Brain pericyte (primary cell): ENCODE data around the gene ATP8B1.
"Not testable (repeated sequence)": the region's sequence is repeated elsewhere in the genome, so short reads cannot be mapped to it uniquely, and the experiment has no call there.

Experiments
- DNase-seq: peaks from one replicate; pipeline ENCODE4 v3.0.0-alpha.2; 2012; ENCODE audit warnings: low read depth, low spot score

Gene ATP8B1

DNA sequence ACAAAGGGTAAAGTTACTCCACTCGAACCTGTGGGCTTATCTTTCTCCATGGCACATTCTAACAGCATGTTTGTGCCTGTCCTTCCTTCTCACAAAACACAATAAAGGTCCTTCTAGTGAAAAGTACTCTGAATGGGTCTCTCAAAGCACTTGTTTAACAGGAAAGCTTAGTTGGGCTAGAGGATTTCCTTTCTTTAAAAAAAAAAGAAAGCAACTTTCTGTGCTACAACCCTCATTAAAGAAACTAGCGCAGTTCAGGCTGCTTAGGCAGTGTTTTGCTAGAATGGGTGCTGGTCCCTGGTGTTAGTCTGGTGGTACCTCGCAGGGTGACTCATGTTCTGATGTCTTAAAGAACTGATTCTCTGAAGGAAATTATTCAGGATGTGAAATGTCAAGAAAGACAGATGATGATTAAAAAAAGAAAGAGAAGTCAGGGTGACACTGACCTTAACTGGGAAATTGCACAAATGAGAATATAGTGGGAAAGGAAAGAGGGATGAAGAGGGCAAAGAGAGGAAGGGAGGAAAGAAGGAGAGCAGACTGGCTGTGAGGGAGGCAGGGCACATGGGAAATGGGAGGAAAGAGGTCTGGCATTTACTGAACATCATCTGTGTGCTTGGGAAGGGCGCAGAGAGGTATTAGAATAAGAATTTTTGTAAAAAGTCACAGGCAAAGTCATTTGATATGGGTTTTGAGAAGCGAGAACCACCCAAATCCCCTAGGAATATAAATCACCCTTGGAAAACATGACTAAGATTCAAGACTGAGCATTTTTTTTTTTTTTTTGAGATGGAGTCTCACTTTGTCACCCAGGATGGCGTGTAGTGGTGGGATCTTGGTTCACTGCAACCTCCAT, 74.9 kb downstream of the ATP8B1 start:
- no peak for DNase-seq

DNA sequence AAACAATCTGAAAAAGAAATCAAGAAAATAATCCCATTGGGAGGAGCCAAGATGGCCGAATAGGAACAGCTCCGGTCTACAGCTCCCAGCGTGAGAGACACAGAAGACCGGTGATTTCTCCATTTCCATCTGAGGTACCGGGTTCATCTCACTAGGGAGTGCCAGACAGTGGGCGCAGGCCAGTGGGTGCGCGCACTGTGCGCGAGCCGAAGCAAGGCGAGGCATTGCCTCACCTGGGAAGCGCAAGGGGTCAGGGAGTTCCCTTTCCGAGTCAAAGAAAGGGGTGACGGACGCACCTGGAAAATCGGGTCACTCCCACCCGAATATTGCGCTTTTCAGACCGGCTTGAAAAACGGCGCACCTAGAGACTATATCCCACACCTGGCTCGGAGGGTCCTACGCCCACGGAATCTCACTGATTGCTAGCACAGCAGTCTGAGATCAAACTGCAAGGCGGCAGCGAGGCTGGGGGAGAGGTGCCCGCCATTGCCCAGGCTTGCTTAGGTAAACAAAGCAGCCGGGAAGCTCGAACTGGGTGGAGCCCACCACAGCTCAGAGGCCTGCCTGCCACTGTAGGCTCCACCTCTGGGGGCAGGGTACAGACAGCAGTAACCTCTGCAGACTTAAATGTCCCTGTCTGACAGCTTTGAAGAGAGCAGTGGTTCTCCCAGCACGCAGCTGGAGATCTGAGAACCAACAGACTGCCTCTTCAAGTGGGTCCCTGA, 83.7 kb downstream of the ATP8B1 start:
- not testable (repeated sequence) for DNase-seq

- no peak for DNase-seq
These were observed 86.6 kb downstream of the ATP8B1 start for GRCh38 chr18:57716549-57716948.

- no peak for DNase-seq
These were observed 87.4 kb downstream of the ATP8B1 start for GRCh38 chr18:57715671-57716070.

DNA sequence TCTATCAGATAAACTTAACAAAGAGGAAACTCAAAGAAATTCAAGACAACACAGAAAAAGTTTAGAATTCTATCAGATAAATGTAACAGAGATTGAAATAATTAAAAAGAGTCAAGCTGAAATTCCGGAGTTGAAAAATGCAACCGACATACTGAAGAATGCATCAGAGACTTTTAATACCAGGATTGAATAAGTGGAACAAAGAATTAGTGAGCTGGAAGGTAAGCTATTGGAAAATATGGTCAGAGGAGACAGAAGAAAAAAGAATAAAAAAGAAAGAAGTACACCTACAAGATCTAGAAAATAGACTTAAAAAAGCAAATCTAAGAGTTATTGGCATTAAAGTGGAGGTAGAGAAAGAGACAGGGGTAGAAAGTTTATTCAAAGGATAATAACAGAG, 88.0 kb downstream of the ATP8B1 start:
- no peak for DNase-seq

DNA sequence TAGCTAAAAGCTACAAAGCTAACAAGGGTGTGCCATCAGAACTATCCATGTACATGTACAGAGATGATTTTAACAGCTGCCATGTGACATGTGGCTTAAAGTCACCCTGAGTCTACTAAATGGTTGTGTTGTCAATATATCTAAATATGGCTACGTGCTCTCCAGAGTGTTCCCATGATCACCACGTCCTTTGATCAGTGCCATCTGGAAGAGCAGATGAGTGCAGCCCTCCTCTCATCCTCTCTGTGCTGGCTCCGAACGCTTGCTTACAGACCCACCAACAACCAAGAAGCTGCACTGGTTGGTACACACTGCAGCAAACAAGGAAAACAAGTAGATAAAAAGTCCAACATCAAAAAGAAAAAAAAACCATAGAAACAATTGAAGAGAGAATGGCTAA, 92.9 kb downstream of the ATP8B1 start:
- no peak for DNase-seq

DNA sequence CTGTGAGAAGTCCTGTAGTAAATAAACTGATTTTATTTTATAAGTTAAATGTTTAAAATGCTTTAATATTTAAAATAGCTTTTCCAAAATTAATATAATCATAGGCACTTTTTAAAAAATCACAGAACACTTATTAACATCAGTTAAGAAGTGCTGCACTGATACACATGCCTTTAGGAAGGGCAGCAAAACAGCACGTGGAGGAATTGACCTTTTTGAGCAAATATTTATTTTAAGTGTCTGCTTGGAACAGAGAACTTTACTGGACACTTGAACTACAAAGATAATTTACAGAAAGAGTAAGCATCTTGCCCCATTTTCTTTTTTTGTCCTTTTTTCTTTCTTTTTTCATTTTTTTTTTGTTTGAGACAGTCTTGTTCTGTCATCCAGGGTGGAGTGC, 93.8 kb downstream of the ATP8B1 start:
- DNase-seq, result no peak

DNA sequence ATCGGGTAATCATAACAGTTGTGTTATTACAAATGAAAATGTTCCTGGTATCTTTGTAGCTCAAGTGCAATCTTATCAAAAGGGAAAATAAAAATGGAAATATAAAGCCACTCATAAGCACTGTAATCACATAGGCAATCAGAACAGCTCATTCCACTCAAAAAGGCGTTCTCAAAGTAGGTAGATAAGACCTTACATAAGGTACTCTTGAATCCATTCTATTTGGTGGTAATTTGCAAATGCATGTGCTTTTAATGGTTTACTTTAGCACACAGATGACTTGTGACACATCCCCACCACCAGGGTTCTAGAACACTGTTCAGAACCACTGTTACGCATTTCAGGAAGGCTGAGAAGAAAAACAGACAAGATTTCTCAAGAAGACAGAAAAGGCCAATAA, 94.8 kb downstream of the ATP8B1 start:
- DNase-seq, result no peak

GRCh38 chr18:57705832-57706595, 97.1 kb downstream of the ATP8B1 start:
- DNase-seq, result no peak

- DNase-seq, result no peak
These were observed 98.1 kb downstream of the ATP8B1 start for GRCh38 chr18:57705011-57705410.

DNA sequence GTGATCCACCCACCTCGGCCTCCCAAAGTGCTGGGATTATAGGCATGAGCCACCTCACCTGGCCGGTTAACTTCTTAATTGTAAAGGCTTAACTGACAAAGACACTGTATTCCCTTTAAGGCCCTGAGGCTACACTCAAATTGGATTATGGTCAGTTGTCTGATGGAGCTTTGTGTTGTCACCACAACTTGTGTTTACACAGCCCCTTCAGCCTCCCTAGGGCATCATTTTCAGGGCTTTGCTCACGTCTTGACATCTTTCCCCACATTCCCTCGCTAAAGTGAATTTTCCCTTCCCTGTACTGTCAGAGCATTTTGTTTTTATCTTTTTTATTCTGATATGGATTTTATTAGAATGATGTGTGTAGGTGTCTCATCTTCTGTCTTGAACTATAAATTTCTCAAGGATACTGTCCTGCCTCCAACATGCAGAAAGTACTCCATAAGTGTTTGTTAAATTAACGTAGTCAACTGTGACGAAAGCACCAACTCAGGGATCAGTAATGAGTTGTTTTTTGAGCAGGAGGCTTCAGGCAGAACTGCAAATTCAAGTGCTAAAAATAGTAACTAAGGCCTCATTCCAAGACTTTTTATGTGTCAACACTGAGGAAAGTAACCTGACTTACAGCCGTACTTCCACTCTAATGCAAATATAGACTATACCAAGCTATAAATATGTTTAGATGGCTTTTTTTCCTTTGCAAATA, 104.4 kb downstream of the ATP8B1 start:
- DNase-seq, result no peak

DNA sequence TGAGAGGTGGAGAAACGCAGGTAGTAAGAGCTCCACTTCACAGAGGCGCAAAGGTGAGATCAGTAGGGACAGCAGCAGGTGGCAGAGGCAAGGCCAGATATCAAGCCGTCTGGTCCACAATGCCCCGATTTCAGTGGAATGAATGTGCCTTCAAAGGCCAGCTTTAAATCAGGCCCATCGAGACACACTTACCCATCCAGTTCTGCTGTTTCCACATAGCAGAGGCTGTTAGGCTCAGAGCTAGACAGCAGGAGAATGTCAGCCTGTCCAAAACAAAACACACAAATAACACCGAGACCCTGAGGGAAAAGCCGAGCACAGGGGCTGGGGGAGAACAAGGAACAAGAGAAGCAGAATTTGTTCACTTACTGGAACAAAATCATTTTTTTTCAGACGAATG, 105.7 kb downstream of the ATP8B1 start:
- DNase-seq, result no peak

DNA sequence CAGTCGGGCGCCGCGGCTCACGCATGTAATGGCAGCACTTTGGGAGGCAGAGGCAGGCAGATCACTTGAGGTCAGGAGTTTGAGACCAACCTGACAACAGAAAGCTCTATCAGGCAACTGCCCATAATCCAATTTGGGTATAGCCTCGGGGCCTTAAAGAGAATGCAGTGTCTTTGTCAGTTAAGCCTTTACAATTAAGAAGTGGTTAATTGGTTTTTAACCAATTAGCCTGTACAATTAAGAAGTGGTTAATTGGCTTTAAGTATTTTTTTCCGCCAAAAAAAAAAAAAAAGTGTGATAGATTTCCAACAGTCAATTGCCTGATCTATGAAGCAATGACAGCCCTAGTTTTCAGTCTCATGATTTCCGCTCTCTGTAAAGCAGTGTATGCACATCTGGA, 106.8 kb downstream of the ATP8B1 start:
- no peak for DNase-seq

- no peak for DNase-seq
These were observed 111.8 kb downstream of the ATP8B1 start for GRCh38 chr18:57691363-57691762.

- DNase-seq, result no peak
These were observed 115.1 kb downstream of the ATP8B1 start for GRCh38 chr18:57687970-57688369.

GRCh38 chr18:57683470-57683869, 119.6 kb downstream of the ATP8B1 start:
- no peak for DNase-seq

DNA sequence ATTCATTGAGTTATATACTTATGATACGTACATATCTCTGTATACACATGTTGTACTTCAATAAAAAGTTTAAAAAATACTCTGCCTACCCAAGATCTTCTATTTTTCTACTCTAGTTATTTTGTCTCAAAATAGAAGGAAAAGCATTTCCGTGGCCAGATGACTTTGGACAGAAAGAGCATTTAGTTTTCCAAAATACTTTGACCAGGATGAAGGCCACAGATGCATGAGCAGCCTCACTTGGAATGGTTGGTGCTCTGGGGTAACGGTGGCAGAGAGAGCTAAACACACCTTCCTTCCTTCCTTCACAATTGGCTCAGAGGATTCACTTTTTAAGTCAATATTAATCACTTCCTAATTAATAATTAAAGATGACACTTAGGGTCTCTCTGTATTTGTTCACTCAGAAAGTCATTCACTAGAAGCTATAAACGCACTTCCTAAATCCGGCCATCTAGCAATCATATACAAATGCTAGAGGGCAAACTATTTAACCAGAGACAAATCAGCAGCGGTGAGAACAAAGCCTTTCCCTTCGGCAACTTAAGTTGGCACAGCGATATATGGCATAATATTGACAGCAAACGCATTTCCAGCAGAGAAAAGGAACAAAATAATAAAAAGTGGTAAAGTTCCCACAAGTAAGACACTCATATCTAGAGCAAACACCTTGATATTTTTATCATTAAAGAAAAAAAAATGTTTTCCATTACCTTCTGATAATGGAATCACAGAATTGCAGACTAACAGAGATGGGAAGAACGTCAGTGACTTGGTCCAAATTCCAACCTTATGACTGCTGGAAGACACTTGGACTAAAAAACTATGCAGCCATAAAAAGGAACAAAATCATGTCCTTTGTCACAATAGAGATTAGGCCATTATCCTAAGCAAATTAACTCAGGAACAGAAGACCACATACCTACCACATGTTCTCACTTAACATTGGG, 125.6 kb downstream of the ATP8B1 start:
- DNase-seq, result no peak

DNA sequence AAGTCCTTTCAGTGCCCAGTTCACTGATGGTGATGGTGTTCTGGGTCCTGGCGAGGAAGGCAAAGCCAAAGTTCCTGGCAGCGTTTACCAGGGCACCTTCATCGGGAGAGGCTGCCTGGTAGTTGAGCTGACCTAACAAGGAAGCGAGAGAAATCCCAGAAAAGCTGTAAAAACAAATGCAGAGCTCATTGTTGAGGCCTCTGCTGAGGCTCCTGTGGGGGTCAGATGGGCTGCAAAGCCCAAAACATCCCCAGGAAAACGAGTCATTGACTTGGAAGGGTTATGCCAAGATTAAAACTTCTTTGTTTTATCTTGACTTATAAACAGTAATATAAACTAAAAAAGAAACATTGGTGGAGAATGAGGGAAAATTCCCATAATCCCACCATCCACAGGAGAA, 128.2 kb downstream of the ATP8B1 start:
- DNase-seq, result no peak

- no peak for DNase-seq
These were observed 133.1 kb downstream of the ATP8B1 start for GRCh38 chr18:57670046-57670445.

DNA sequence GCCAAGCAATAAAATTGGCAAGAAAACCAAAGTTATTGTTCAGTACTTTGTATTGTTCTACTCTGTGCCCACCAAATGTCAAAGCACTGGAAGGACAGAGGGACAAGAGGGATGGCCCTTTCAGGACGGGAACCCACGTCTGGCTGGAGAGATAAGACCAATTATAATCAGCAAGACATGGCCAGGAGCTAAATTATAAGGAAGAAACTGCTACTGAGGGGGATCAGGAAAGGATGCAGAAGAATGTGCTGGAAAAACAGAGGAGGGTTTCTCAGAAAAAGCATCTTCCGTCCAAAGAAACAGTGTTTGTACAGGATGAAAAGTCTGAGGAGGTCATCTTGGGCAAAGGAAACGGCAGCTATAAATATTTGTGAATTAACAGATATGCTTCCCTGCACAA, 135.1 kb downstream of the ATP8B1 start:
- DNase-seq, result no peak
